Measurements from ENCODE around the gene PRX.
"Not testable (repeated sequence)": the region's sequence is repeated elsewhere in the genome, so short reads cannot be mapped to it uniquely, and the experiment has no call there.

The PRX gene

GRCh38 chr19:40433391-40434216 is 20.4 kb upstream of the PRX start:
- DNase-seq: peak; percentile 70

- not testable (repeated sequence) for DNase-seq
Observed at GRCh38 chr19:40432760-40433159, 19.6 kb upstream of the PRX start.

GRCh38 chr19:40431698-40432097 is 18.5 kb upstream of the PRX start:
- DNase-seq: no peak

- DNase-seq: not testable (repeated sequence)
Observed at GRCh38 chr19:40430242-40430641, 17.1 kb upstream of the PRX start.

GRCh38 chr19:40428197-40428596 is 15.0 kb upstream of the PRX start:
- not testable (repeated sequence) for DNase-seq

GRCh38 chr19:40425450-40426287 is 12.5 kb upstream of the PRX start, which contains the start of gene SERTAD1:
TSS of gene SERTAD1 (minus strand) at chr19:40425992. CDS start at chr19:40423546, 2,446 bp downstream.
- DNase-seq: peak; percentile 100

GRCh38 chr19:40424637-40425449 is 11.7 kb upstream of the PRX start:
- DNase-seq: peak; percentile 23

- DNase-seq: no peak
Observed at GRCh38 chr19:40423938-40424337, 10.8 kb upstream of the PRX start.

- no peak for DNase-seq
Observed at GRCh38 chr19:40422748-40423566, 9.8 kb upstream of the PRX start.

- DNase-seq: no peak
Observed at GRCh38 chr19:40421993-40422747, 9.0 kb upstream of the PRX start.

- peak; percentile 82 for DNase-seq
Observed at GRCh38 chr19:40420766-40421765, 7.9 kb upstream of the PRX start.

- no peak for DNase-seq
Observed at GRCh38 chr19:40420451-40420765, 7.2 kb upstream of the PRX start.

GRCh38 chr19:40419780-40420179 is 6.6 kb upstream of the PRX start:
- DNase-seq: no peak

GRCh38 chr19:40419066-40419612 is 6.0 kb upstream of the PRX start:
- DNase-seq: no peak

- DNase-seq: no peak
Observed at GRCh38 chr19:40418040-40418439, 4.9 kb upstream of the PRX start.

GRCh38 chr19:40417643-40417981 is 4.4 kb upstream of the PRX start:
- DNase-seq: no peak

- peak; percentile 18 for DNase-seq
Observed at GRCh38 chr19:40416918-40417642, 3.9 kb upstream of the PRX start.

- DNase-seq: no peak
Observed at GRCh38 chr19:40415768-40416167, 2.6 kb upstream of the PRX start.

Measured in CD4-positive, alpha-beta T cell treated with Interleukin-17A for 4 hours (primary cell).